ENCODE measurements around the gene HELLS. TPM values are rescaled to one million over a fixed set of nuclear protein-coding genes. Genes with fewer than 3 reads are reported as not detected.
"Not testable (repeated sequence)": the region's sequence is repeated elsewhere in the genome, so short reads cannot be mapped to it uniquely, and the experiment has no call there.

HELLS gene
- total RNA-seq, 4 donors from 2014 or later, result 1.5 to 11.4 (median 4.3) TPM

GRCh38 chr10:94524146-94524545 is 21.4 kb upstream of the HELLS start:
- Histone ChIP-seq H3K27me3 (no peaks in the 10 kb centered on the region), H3K36me3 (peaks cover 0 to 56% of the 10 kb centered on the region in 2 donors), H3K4me3 (no peak overlapping the region), H3K4me1 (no peaks in the 10 kb centered on the region), H3K9me3 (no peaks in the 10 kb centered on the region), H3K27ac (no peak overlapping the region)
- TF ChIP-seq, protein P1, sequence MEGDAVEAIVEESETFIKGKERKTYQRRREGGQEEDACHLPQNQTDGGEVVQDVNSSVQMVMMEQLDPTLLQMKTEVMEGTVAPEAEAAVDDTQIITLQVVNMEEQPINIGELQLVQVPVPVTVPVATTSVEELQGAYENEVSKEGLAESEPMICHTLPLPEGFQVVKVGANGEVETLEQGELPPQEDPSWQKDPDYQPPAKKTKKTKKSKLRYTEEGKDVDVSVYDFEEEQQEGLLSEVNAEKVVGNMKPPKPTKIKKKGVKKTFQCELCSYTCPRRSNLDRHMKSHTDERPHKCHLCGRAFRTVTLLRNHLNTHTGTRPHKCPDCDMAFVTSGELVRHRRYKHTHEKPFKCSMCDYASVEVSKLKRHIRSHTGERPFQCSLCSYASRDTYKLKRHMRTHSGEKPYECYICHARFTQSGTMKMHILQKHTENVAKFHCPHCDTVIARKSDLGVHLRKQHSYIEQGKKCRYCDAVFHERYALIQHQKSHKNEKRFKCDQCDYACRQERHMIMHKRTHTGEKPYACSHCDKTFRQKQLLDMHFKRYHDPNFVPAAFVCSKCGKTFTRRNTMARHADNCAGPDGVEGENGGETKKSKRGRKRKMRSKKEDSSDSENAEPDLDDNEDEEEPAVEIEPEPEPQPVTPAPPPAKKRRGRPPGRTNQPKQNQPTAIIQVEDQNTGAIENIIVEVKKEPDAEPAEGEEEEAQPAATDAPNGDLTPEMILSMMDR (IDR thresholded peaks at IDR 0.05), result no peak
- TF ChIP-seq POLR2AphosphoS5 (IDR thresholded peaks at IDR 0.05) (no peak), EP300 (IDR thresholded peaks at IDR 0.05) (no peak), POLR2A (IDR thresholded peaks at IDR 0.05) (no peak)
- ATAC-seq, result no peak
- 85 to 96% methylated on average over 7 of the region's 7 CpGs for WGBS, 2 donors (ENCODE audit: low coverage in 1 of 2)

GRCh38 chr10:94524711-94525110 is 20.9 kb upstream of the HELLS start:
- H3K4me3 ChIP-seq, result no peak overlapping the region
- H3K4me1 ChIP-seq, result no peaks in the 10 kb centered on the region
- TF ChIP-seq, protein P1 (IDR thresholded peaks at IDR 0.05), result no peak
- TF ChIP-seq POLR2AphosphoS5 (IDR thresholded peaks at IDR 0.05) (no peak), POLR2A (IDR thresholded peaks at IDR 0.05) (no peak), EP300 (IDR thresholded peaks at IDR 0.05) (no peak)
- WGBS, 2 donors (ENCODE audit: low coverage in 1 of 2), result 94 to 96% methylated on average over 5 of the region's 5 CpGs
- ATAC-seq, result no peak
- no peak overlapping the region for H3K27ac ChIP-seq
- no peaks in the 10 kb centered on the region for H3K27me3 ChIP-seq
- no peaks in the 10 kb centered on the region for H3K9me3 ChIP-seq
- H3K36me3 ChIP-seq, result peaks cover 0 to 62% of the 10 kb centered on the region in 2 donors

DNA sequence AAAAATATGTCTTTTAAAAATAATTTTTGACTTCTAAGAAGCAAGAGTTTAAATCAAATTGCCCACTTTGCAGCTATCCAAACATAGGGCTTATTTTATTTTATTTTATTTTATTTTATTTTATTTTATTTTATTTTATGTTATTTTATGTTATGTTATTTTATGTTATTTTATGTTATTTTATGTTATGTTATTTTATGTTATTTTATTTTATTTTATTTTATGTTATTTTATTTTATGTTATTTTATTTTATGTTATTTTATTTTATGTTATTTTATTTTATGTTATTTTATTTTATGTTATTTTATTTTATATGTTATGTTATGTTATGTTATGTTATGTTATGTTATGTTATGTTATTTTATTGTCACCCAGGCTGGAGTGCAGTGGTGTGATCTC is 14.0 kb upstream of the HELLS start:
- not testable (repeated sequence) for H3K27ac ChIP-seq, ATAC-seq, H3K4me3 ChIP-seq, H3K4me1 ChIP-seq, H3K27me3 ChIP-seq, H3K9me3 ChIP-seq
- peaks cover 0 to 56% of the 10 kb centered on the region in 2 donors for H3K36me3 ChIP-seq

DNA sequence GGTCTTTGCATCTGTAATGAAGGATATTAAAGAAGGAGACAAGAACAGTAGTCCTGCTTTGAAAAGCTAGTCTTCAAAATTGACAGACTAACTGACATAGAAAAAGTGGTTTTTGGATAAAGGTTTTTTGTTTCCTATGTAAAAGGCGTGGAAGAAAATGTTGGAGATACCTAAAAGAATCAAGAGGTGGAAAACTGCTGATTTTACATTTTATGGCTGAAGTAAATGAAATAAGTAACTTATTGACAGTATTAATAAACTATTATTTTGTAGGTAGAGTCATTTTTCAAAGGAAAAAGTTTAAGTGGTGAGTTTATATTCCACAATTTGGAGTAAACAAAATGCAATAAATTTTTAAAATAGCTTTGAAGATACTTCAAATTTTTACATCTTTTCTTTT is 12.6 kb upstream of the HELLS start:
- Histone ChIP-seq H3K27me3 (no peaks in the 10 kb centered on the region), H3K4me3 (no peak overlapping the region), H3K36me3 (peaks cover 0 to 55% of the 10 kb centered on the region in 2 donors), H3K4me1 (no peaks in the 10 kb centered on the region), H3K9me3 (no peaks in the 10 kb centered on the region), H3K27ac (no peak overlapping the region)
- ATAC-seq, result no peak
- TF ChIP-seq, protein P1 (IDR thresholded peaks at IDR 0.05), result no peak
- TF ChIP-seq POLR2AphosphoS5 (IDR thresholded peaks at IDR 0.05) (no peak), EP300 (IDR thresholded peaks at IDR 0.05) (no peak), POLR2A (IDR thresholded peaks at IDR 0.05) (no peak)
- 60 to 96% methylated on average over 1 of the region's 1 CpG for WGBS, 2 donors (ENCODE audit: low coverage in 1 of 2)

- Histone ChIP-seq H3K4me1 (peaks cover 0 to 21% (median 10%) of the 10 kb centered on the region in 3 donors), H3K36me3 (peaks cover 0 to 11% of the 10 kb centered on the region in 2 donors)
- not testable (repeated sequence) for H3K27ac ChIP-seq, H3K4me3 ChIP-seq, ATAC-seq, H3K9me3 ChIP-seq, H3K27me3 ChIP-seq
- 88 to 100% methylated on average over 2 of the region's 2 CpGs for WGBS, 2 donors (ENCODE audit: low coverage in 1 of 2)
These were observed 3.3 kb upstream of the HELLS start for GRCh38 chr10:94542282-94542681.

- H3K36me3 ChIP-seq, result no peaks in the 10 kb centered on the region
- no peaks in the 10 kb centered on the region for H3K27me3 ChIP-seq
- ATAC-seq, result peak; percentile 17
- H3K4me1 ChIP-seq, result peaks cover 0 to 21% (median 10%) of the 10 kb centered on the region in 3 donors
- H3K9me3 ChIP-seq, result no peaks in the 10 kb centered on the region
- peak overlapping the region; percentile 59 to 73 for H3K4me3 ChIP-seq
- peak overlapping the region in 3 of 4 donors; percentile 75 to 81 (median 76) for H3K27ac ChIP-seq
- TF ChIP-seq, protein P1 (IDR thresholded peaks at IDR 0.05), result no peak
- TF ChIP-seq POLR2A (IDR thresholded peaks at IDR 0.05) (no peak), EP300 (IDR thresholded peaks at IDR 0.05) (no peak), POLR2AphosphoS5 (IDR thresholded peaks at IDR 0.05) (no peak)
- WGBS, 2 donors (ENCODE audit: low coverage in 1 of 2), result 2 to 5% methylated on average over 15 to 18 of the region's 25 CpGs
These were observed 687 bp downstream of the HELLS start for GRCh38 chr10:94546049-94546900.

All from gastroesophageal sphincter (tissue), 4 donors.